GM21619 (cell line): ENCODE results near the gene INKA1.
"Not testable (repeated sequence)": the region's sequence is repeated elsewhere in the genome, so short reads cannot be mapped to it uniquely, and the experiment has no call there.

Source experiments
- ATAC-seq: cut with Tn5 transposase; IDR thresholded peaks from one replicate; pipeline ENCODE4 v1.9.1; 2021; ENCODE audit not compliant: unreplicated experiment

The INKA1 gene

DNA sequence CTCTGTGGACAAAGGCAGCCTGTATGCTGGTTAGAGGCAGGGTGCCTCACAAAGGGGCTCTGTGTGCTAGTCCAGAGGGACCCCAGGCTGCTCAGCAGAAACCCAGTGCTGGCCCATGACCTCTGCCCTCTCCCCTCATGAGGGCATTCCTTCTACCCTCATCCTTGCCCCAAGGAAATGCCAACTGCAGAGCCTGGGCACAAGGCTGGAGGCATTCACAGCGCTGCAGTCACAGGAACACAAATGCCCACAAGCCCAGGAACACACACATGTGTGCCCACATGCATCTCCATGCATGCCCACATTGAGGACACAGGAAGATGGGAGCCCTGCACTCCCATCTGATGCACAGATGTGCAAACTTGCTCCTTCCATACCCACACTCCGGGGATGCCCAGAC is 3.8 kb downstream of the INKA1 start:
- ATAC-seq = no peak

DNA sequence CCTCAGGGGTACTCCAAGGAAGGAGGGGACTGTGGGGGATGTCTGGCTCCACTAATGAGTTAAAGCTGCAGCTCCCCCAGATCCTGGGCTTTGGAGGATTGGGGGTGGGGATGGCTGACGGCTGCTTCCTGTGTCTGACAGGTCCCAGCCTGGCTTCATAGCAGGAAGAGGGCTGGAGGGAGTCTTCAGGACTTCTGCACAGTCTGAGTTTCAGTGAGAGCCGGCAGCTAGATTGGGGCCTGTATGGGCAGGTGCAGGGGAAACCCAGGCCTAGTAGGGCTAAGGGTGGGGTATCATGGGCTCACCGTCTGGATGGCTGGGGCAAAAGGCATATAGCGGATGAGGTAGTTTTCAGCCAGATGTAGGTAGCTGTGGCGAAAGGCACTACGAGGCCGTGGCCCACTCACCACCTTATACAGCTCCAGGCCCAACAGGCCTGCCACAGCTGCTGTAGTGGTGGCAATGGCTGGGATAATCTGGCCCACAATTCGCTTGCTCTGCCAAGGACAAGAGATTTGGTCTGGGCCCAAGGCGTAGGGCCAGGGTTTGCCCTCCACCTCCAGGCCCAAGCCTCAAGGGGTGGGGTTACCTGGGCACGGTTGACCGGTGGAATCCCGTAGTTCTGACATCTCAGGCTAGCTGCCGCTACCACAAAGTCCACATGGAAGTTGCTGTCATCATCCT is 4.5 kb downstream of the INKA1 start:
- no peak for ATAC-seq

GRCh38 chr3:49812916-49813496 is 9.9 kb downstream of the INKA1 start:
- ATAC-seq = no peak

- peak; percentile 77 for ATAC-seq
Measured at GRCh38 chr3:49813497-49814174, 10.6 kb downstream of the INKA1 start, which contains the start of gene UBA7. TSS of gene UBA7 (minus strand) at chr3:49813953. CDS start at chr3:49813787, 166 bp downstream.

DNA sequence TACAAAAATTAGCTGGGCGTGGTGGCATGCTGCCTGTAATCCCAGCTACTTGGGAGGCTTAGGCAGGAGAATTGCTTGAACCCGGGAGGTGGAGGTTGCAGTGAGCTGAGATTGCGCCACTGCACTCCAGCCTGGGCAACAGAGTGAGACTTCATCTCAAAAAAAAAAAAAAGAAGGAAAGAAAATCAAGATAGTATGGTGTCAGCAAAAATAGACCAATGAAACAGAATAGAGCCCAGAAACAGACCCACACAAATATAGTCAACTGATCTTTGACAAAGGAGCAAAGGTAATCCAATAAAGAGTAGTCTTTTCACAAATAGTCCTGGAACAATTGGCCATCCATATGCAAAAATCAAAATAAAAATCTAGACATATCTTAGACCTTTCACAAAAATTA is 20.1 kb downstream of the INKA1 start:
- ATAC-seq = not testable (repeated sequence)

DNA sequence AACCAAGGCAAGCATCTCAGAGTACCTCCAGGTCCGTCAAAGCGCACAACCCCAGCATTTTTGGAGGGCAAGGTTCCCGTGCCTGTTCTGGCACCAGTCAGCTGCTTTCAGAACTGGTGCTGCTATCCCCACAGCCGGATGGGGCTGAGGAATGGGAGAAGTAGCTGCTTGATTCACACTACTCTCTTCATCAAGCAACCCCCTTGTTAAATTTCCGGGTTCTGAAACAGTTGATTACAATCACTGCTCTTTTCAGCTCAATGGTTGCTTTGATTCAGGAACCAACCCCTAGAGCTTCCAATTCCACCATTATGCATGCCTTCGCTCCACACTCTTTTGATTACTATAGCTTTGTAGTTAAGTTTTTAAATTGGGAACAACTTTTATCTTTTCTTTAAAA is 23.0 kb downstream of the INKA1 start:
- no peak for ATAC-seq

- ATAC-seq = no peak
Measured at GRCh38 chr3:49831341-49831740, 28.3 kb downstream of the INKA1 start.

GRCh38 chr3:49839193-49839809 is 36.2 kb downstream of the INKA1 start:
- no peak for ATAC-seq

GRCh38 chr3:49840388-49840787 is 37.3 kb downstream of the INKA1 start:
- ATAC-seq = no peak

GRCh38 chr3:49841126-49841696 is 38.1 kb downstream of the INKA1 start:
- no peak for ATAC-seq

DNA sequence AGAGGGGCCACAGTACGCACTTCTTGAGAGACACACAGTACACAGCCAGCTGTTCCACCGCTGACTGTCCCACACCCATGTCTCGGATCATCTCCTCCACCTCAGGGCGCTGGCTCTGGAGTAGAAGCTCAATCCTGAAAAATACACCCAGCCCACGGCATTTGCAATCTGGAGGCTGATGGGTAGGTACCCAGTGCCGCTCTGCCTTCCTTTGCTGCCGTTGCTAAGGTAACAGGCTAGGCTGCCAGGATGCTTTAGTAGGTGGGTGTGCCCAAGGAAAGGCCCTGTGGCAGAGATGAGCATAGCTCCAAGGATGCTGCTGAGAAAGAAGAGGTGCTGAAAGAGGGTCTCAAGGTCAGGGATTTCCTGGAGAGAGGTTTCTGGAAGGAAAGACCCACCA is 38.7 kb downstream of the INKA1 start:
- ATAC-seq = no peak

DNA sequence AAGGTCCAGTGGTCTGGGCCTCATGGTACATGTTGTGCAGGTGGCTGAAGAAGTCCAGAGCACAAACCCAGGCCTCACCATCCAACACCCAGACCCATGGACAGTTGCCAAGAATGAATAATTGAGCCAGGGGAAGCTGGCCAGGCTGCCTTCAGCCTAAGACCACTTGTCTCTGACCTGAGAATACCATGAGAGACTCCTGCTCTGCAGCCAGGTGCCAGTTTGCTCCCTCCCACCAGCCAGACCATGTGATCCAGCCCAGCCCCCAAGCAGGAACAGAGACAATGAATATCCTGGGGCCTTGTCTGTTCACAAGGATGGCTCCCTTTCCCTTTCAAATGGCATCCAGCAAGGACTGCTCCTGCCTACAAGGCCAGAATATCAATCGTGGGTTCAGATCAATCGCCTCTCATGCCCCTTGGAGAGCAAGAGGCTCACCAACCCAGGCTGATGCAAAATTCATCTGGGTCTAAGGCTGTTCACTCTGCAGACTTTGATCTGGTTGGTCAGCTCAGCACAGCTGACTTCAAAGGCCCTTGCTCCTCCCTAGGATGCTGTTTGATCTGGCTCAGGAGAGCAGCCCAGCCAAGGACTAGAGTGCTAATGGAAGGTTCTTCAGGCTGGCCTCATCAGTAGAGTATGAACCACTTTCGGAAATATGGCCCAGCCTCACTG is 39.9 kb downstream of the INKA1 start:
- ATAC-seq = no peak

DNA sequence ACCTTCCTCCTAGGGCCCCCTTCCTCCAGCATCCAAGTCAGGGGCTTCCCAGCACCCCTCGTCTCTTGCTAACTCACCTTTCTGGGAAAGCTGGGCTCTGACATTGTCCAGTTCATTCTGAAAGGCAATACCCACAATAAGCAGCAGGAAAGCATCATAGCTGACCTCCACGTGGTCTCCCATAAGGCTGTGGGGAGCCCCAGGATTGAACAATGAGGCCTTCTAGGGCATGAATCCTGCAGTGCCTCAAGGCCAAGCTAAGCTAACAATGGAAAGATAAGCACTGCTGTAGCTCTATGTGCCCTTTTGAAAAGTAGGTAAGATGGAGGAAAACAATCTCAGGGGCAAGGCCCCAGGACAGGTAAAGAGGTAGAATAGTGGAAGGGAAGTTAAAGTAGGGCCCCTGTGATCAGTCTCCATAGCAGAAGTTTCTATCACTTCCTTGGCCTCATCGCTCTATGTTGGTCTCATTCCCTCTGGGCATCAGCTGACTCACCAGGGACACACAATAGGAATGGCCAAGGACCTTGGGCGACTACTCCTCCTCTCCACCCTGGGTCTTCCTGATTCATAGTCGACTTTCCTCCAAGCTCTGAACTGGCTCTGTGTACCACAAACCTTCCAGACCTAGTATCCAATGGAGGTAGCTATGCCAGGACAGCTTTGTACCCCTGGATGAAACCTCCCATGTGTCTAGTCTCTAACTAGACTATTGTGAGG is 41.6 kb downstream of the INKA1 start:
- no peak for ATAC-seq

GRCh38 chr3:49845694-49846093 is 42.6 kb downstream of the INKA1 start:
- no peak for ATAC-seq
